Adipose tissue (tissue), 3 donors: ENCODE data around the gene DYNC1LI1. TPM values are rescaled to one million over a fixed set of nuclear protein-coding genes. Genes with fewer than 3 reads are reported as not detected.

ENCODE experiments used
- H3K27ac ChIP-seq: one replicate; pipeline ENCODE4 v1.5.1; 2013; ENCODE audit warnings: low read depth, low read length
- WGBS, 3 donors: extraction: QIAGEN DNeasy Blood & Tissue Kit; methylation state at CpG; one replicate each; pipeline ENCODE4 v1.1.7; 2013; 5-methylcytosine and 5-hydroxymethylcytosine counted together
- polyA plus RNA-seq, 3 donors: library from polyadenylated mRNA; stranded (reverse); fragments of 200-250 nt; gene quantifications; one replicate each; pipeline ENCODE4 v1.2.3, GENCODE V29; 2013
- donor health status: healthy with polysubstance abuse.
- donor health status: Bipolar disorder and iron deficiency.
- donor health status: healthy.

The DYNC1LI1 gene
- polyA plus RNA-seq, 3 donors = 9.5 to 21.7 (median 19.6) TPM

DNA sequence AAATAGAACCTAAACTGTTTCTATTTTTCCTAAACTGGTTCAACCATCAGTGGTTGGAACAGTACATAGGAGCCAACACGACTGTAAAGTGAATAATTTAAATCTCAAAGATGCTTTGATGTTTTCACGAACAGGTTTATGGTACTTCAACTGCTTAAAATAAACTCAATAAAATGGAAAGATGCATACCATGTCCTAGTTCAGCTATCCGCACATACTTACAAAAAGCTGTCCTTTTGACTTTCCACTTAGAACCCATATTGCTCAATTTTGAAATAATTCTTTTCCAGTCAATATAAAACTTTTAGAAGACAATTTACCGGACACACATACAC lies 68.9 kb downstream of the DYNC1LI1 start:
- peak overlapping the region; percentile 97 for H3K27ac ChIP-seq
- 8 to 15% (median 8%) methylated on average over 4 of the region's 4 CpGs for WGBS, 3 donors

DNA sequence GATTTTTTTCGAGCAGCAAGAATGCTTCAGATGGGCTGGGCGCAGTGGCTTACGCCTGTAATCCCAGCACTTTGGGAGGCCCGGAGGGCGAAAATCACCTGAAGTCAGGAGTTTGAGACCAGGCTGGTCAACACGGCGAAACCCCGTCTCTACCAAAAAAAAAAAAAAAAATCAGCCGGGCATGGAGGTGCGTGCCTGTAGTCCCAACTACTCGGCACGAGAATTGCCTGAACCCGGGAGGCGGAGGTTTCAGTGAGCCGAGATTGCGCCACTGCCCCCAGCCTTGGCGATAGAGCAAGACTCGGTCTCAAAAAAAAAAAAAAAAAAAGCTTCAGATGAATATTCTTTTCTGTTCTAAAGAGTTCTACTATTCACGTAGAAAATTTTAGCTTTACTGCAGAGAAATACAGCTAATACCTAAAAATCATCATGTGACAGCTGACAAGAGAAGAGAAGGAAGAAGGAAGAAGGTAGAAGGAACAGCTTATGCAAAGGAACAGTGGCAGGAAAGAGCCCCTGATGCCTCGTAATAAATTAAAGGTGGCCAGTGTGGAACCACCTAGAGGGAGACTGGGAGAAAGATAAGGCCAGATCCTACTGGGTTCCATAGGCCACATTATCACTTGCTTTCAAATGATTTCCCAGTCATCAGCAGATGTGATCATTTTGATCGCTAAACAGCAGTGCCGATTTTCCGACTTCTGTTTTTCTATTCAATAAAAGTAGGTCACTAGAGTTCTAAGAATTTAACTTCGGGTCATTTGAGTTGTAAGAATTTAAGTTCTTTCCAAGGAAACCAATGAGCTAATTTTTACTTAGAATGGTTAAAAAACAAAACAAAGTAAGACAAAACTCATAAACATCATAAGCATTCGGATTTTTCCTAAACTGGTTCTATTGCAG lies 69.5 kb downstream of the DYNC1LI1 start:
- no peak overlapping the region for H3K27ac ChIP-seq
- WGBS, 3 donors = 63 to 77% (median 65%) methylated on average over 24 to 25 of the region's 25 CpGs

DNA sequence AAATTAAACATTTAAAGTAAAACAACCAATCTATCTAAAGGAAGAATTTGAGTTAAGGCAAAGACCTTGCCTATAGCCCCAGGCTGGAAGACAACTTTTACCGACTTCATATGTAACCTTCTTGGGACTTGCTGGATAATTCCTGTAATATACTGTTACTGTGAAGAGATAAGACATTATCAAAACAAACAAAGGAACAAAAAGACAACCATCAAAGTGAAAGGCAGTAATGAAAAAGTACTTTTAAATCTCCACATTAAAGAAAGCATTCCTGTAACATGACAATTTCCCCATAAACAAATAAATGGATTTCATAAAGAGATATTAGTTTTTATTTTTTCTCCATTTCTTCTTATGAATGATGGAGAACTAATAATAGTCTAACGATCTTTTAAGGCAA lies 70.4 kb downstream of the DYNC1LI1 start:
- 66 to 80% (median 77%) methylated on average over 2 of the region's 2 CpGs for WGBS, 3 donors
- no peak overlapping the region for H3K27ac ChIP-seq

DNA sequence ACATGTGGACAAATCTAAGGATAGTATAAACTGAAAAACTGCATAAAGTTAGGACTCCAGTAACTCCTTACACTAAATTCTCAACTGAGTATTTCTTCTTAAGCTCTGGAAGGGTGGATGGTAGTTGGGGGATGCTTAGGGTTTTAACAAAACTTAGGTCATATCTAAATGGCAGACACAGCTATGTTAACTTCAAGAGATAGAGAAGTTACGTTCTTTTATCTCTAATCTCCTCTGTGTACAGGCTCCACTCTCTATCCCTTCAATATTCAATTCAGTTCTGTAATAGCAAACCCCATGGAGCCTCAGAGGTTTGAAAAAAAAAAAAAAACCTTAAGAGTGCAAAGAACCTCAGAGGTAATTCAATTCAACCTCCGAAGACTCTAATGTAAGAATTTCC lies 71.1 kb downstream of the DYNC1LI1 start:
- H3K27ac ChIP-seq = no peak overlapping the region
- 83 to 95% (median 92%) methylated on average over 2 of the region's 2 CpGs for WGBS, 3 donors

DNA sequence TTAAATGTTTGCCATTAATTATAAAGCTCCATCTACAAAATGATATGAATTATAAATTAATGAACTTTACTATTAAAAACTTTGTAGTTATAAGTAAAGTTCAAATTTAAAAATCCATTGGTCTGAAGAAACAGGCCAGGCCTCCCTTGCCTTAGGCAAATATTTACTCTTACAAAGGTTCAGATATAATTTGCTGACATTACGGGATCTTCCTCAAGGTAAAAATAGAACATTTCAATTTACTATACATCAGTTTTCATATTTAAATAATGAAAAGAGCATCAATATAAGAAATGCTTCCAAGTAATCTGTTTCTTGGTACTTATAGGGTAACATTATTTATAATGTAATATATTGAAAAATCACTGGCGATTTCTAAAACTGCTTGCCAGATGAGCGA lies 71.7 kb downstream of the DYNC1LI1 start:
- H3K27ac ChIP-seq = no peak overlapping the region
- WGBS, 3 donors = 74 to 96% (median 95%) methylated on average over 3 of the region's 3 CpGs

DNA sequence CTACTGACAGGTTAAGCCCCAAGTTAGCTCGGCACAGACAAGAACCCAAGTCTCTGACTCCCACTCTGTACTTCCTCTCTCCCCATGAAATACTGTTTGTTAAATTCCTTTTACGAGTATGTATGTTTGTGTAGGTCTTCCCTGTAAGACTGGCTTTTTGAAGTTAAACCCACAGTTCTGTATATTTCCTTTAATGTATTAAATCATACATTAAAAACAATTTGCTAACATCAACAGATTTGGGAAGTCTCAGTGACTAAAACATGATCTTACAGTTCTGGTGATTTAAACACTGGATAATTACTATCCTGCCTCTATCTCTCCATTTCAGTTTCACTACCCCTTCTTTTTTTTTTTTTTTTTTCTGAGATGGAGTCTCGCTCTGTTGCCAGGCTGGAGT lies 72.4 kb downstream of the DYNC1LI1 start:
- WGBS, 3 donors = 81 to 94% (median 87%) methylated on average over 3 of the region's 3 CpGs
- H3K27ac ChIP-seq = no peak overlapping the region

DNA sequence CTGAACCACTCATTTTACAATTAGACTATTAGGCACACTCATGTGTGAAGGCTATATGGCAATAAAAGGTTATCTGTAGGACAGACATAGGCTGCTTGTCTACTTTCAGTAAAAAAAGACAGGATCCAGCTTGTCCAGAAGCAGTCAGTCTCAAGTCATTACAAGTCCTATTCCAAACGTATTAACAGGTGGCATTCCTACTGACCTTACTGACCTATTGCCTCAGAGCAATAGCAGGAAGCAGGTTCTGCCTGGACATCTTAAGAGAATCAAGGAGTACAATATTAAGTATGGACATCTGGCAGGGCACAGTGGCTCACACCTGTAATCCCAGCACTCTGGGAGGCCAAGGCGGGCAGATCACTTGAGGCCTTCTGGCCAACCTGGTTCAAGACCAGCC lies 75.0 kb downstream of the DYNC1LI1 start:
- no peak overlapping the region for H3K27ac ChIP-seq
- 78 to 88% (median 84%) methylated on average over 2 of the region's 2 CpGs for WGBS, 3 donors

DNA sequence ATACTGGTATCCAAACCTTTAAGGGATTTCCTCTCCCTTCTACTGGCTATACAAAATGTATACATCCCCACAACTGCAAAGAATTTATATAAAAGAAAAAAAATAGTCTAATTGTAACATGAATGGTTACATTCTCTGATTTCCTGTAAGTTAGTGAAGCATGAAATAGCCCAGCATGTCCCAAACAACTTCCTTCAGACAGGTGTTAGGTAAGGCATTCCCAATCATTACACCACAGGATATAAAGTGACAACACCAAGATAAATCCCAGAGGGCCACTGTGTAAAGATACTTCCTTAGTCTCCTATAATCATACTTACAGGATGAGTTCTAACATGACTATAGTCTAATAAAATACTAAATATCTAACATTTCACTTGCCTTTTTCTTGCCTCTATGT lies 75.6 kb downstream of the DYNC1LI1 start:
- no peak overlapping the region for H3K27ac ChIP-seq

DNA sequence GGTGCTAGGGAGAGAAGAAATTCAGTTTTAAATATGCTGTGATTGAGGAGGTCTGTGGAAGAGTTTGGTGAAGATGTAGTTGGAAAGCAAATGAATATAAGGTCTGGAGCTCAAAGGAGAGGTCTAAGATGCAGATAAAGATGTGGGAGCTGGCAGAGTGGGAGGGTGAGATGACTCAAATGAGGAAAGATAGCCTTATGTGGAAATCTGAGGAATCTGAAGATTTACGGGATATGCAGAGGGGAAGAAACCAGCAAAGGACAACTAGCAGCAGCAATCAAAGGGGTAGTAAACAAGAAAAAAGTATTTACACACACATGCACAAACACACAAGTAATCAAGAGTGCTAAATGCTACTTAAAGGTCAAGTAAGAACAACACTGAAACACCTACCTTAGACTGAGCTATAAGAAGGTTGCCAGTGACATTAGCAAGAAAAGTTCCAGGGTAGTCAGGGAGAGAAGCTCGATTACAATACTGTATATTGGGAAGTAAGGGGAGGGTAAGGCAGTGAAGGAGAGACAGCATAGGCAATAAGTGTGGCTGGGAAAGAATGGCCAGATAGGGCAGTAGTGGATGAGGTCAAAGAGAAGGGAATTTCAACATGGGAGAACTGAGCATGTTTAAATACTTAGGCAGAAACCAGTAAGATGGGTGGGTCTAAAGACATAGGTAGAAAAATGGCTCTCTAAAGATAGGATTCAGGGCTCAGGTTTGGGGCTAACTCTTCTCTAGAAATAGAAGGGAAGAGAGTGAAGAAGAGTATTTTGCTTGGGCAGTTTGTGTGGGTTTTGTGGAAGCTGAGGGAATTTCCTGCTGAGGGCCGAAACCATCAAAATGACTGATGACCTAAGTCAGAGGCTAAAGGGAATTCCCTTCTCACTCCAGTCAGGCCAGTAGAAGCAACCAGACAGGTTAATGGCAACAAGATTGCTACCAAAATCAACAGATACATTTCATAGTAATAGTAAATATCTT lies 76.9 kb downstream of the DYNC1LI1 start:
- 55 to 81% (median 62%) methylated on average over 3 of the region's 3 CpGs for WGBS, 3 donors
- H3K27ac ChIP-seq = no peak overlapping the region

DNA sequence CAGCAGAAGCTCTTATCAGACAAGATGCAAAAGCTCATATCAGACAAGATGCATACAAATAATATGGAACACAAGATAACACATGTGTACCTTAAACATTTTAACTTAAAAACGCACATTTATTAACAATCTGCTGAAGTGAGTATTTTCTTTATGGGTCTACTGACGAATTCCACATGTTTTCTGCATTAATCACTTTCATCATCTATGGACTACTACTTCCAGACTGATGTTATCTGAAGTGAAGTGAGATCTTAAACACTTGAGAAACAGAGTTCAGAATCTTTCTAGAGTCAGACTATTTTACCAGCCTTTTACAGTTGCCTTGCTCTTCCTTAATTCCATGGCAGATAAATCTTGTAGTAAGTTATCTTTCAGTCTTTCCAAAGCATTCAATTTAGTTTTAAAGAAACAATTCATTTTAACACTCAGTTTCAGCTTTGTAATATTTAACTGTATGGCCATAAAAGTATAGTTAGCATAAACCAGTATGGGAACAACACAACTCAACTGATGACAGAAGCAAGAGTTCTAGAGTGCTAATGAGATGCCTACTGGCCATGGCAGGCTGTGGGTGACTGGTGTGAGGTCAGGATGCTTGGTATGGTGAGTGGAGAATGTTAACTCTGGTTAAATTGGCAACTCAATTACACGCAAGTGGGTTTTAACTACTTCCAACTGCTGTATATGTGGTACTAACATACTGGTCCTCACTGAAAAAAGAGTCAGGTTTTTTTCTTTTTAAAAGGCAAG lies 77.8 kb downstream of the DYNC1LI1 start:
- H3K27ac ChIP-seq = no peak overlapping the region
- 84 to 90% (median 89%) methylated on average over 3 of the region's 3 CpGs for WGBS, 3 donors

DNA sequence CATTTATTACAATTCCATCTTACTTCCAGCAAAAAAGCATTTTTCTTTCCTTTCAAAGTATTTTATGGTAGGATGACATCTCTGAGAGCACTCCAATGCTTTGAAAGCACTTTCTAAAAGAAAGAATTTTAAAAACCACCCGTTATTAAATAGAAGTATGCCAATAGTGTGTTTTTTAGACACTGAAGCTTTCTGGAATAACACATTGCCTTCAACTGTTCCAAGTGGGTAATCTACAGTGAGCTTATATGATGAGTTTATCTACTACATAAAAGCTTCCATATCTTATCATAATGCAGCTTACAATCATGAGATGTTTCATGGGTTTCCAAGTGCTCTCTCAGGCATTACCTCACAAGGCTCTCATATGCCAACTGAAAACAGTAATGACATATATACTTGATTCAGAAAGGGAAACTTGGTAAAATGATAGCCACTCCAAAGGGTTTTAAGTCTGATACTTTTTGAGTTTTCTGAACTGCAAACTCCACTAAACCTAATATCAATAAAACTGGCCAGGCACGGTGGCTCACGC lies 82.1 kb downstream of the DYNC1LI1 start:
- WGBS, 3 donors = 71 to 91% (median 75%) methylated on average over 3 of the region's 3 CpGs
- H3K27ac ChIP-seq = no peak overlapping the region

DNA sequence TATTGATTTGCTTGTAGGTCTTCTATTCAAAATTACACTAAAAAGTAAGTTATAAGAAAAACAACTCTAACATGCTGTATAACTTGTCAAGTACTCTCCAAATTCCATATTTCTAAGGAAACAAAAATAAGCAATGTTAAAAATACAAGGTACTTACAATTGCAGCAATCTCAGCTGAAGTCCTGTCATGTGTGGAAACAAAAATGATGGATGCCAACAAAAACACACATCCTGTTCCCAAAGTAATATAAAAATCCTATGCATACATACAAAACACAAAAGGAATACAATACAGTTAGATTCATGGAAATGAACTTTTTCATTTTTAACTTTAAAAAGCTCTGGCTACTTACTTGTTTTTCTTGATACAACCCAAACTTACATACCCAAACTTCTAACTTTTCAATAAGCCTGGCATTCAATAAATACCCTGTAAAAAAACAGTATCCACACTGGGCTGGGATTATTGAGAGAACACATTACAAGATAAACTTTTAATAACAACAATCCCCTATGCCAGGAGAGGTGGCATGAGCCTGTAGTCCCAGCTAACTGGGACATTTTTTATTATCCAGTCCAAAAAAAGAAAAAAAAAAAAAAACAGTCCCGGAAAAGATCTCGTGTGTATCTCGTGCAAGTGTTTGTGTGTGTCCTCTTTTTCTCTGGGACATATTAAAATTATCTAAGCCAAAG lies 82.7 kb downstream of the DYNC1LI1 start:
- no peak overlapping the region for H3K27ac ChIP-seq
- WGBS, 3 donors = 59 to 83% (median 73%) methylated on average over 3 of the region's 3 CpGs

DNA sequence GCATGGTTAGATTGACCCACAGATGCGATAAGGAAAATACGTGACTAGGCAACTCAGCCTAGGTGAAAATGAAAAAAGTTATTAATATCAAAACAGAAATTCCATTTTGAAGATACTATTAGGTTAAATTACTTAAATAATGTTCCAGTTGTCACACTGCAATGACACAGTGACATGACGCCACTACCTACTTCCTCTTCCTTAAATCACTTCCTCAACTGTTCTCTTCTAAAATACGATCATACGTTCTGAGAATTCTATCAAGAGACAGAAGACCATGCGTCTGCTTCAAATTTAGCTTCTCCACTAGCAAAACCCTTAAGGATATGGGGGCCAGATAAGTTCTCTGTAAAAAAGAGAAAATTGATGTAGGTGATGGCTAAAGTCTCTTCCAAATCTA lies 86.2 kb downstream of the DYNC1LI1 start:
- 66 to 83% (median 68%) methylated on average over 6 of the region's 6 CpGs for WGBS, 3 donors
- H3K27ac ChIP-seq = no peak overlapping the region

DNA sequence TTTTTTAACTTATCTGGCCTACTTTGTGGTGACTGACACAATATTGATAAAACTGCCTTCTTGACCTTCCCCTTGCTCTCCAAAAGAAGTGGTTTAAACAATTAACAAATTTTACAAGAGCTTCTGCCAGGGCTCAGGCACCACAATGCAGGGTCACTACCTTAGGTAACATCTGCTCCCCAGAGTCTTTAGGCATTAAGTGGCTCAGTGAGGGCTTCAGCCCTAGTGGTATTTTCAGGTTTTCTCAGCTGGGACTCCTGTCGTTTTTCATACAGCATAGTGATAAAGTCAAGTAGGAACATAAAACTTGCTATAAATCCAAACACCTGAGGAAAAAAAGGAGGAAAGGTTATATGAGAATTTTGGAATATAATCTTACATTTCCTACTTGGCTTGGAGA lies 86.9 kb downstream of the DYNC1LI1 start:
- H3K27ac ChIP-seq = no peak overlapping the region
- 35 to 76% (median 72%) methylated on average over 1 of the region's 1 CpG for WGBS, 3 donors

DNA sequence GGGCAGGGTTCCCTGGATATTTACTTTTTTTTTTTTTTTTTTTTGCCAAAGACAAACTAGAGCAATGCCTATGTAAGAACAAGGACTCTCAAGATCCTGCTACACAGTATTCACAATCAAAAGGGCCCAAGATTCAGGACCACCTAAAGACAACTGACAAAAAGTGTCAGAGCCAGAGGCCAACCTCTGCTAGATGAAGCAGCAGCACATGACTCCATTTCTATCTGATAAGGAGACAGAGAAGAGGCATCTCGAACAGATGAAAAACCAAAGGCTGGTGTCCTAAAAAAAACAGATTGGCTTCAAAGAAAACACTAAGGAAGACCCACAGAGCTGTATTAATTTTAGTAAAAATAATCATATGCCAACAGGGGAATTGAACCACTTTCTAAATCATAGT lies 88.0 kb downstream of the DYNC1LI1 start:
- 87 to 93% (median 92%) methylated on average over 1 of the region's 1 CpG for WGBS, 3 donors

DNA sequence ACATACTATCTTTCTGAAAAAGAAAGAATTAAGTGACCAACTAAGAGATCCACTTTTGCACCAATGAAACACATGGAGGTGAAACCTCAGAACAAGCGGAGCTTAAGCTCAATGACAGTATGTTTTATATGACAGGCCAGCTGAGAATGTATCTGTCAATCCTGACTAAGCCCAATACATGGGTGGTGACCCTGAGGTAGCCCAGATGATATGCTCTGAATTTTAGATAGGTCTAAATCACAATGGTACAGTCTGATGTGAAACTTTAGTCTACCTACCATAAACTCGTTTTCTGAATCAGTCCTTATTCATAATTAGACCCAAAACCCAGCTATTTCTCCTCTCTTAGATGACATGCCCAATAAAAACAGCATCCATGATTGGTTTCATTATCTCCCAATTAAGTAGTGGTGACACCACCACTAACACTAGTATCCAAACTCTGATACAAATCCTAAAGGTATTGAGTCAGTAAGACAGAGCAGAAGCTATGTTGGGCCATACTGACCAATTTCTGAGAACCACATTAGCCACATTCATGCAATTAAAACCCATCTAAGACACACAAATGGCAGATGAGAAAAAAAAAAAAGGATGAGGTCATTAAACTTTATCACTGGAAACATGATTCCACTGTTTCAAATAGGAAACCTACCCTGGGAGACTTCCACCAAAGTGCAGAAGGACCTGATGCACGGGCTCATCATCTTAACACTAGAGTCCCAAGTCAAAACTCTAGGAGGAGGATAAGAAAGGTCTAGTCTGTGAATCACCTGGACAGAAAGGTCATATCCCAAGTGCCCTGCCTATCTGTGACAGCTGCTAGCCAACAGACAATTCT lies 88.6 kb downstream of the DYNC1LI1 start:
- 95 to 97% (median 96%) methylated on average over 3 of the region's 3 CpGs for WGBS, 3 donors
- no peak overlapping the region for H3K27ac ChIP-seq

More for the DNA sequence above, 88.0 kb downstream of the DYNC1LI1 start:
- H3K27ac ChIP-seq = no peak overlapping the region

DNA sequence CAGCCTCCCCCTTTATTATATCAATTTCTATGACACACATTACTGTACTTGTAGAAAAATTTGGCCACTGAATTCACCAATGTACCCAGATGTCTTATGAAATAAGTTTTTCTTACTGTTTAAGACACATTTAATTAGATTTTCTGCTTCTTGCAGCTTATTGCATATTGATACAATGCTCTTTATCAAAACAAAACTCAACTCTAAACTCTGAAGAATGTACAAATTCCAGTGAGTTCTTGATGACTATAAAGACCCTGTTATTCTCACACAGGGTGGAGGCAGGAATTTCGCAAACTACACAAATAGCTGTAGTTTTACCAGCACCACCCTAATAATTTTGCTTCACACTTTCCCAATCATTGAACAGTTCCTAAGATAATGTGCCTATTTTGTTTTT lies 90.1 kb downstream of the DYNC1LI1 start:
- 94 to 97% (median 96%) methylated on average over 1 of the region's 1 CpG for WGBS, 3 donors
- H3K27ac ChIP-seq = no peak overlapping the region
